ENCODE results near the gene MLLT6.

Gene MLLT6

DNA sequence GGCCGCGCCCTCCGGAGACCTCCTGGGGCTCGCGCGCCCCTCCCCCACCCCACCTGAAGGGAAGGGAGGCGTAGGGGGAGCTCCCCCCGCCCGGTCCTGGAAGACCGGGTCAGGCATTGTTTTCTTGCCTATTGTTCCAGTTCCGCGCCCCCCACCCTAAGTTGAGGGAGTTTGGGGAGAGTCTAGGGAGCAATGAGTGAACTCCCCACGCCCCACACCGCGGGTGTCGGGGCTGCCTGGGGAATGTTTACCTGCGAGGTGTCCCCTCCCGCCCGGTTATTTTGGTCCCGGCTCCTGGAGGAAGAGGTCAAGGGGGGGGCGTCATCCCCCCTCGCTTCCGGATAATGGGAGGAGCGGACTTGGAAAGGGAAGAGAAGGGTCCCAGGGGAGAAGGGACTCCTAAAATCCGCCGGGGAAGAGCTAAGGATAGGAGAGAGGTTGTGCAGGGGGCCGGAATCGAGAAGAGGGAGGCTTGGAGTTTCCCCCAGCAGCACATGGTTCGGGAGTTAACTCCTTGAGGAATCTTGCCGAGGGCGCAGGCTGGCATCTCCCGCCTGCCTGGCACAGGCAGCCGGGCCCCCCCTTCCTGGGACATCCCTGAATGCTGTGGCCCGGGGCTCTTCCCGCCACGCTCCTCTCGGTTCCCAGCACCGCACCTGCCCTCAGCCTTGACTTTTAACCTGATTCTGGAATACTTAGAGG is 881 bp downstream of the MLLT6 start:
- Histone ChIP-seq H3K14ac (ENCODE audit: low read length in 2 of 2) (no peak overlapping the region), H3K9me3 (ENCODE audit: control insufficient read depth, low read length) (no peaks in the 10 kb centered on the region), H2BK5ac (ENCODE audit: low read depth, low read length, poor library complexity, severe bottlenecking) (no peak overlapping the region), H2BK12ac (ENCODE audit: low read length in 2 of 2) (peak overlapping the region; percentile 7 to 45), H2BK15ac (ENCODE audit: low read depth, poor library complexity, severe bottlenecking) (peak overlapping the region; percentile 97), H2AK5ac (ENCODE audit: low read length, severe bottlenecking) (no peak overlapping the region), H3K79me1 (replicated peaks; ENCODE audit: low read length, poor library complexity, severe bottlenecking) (peaks cover 28% of the 10 kb centered on the region), H3K4ac (ENCODE audit: low read depth in 1 of 2, low read length in 2 of 2) (peak overlapping the region in 1 of 2 experiments; percentile 53), H3K36me3 (ENCODE audit: control insufficient read depth in 1 of 2, insufficient read depth in 2 of 2, low read depth in 1 of 2, low read length in 2 of 2) (peaks cover 17 to 35% of the 10 kb centered on the region in 2 experiments), H2AFZ (ENCODE audit: low read depth, low read length) (no peak overlapping the region), H3K4me3 (ENCODE audit: insufficient read depth in 1 of 2, low read depth in 1 of 2, low read length in 2 of 2) (peak overlapping the region; percentile 78 to 91), H3K4me1 (ENCODE audit: control insufficient read depth, insufficient read depth, low read depth, low read length) (peaks cover 56% of the 10 kb centered on the region), H3K27ac (ENCODE audit: low read length, poor library complexity, severe bottlenecking) (no peak overlapping the region), H3K9ac (ENCODE audit: low read length) (peak overlapping the region; percentile 81), H3K18ac (ENCODE audit: low read depth in 1 of 2, low read length in 2 of 2) (peak overlapping the region; percentile 52 to 69), H4K8ac (ENCODE audit: low read length) (no peak overlapping the region), H2BK120ac (ENCODE audit: low read depth, low read length) (peak overlapping the region; percentile 75), H3K23ac (ENCODE audit: low read length in 2 of 2) (peak overlapping the region in 1 of 2 experiments; percentile 19), H3K4me2 (ENCODE audit: low read length, poor library complexity, severe bottlenecking) (peak overlapping the region; percentile 95), H3K27me3 (ENCODE audit: control insufficient read depth in 1 of 2, insufficient read depth in 1 of 2, low read length in 2 of 2) (no peaks in the 10 kb centered on the region), H4K91ac (ENCODE audit: low read length) (no peak overlapping the region)
- 1% methylated on average over 25 of the region's 38 CpGs for WGBS
- peak; percentile 36 for DNase-seq

DNA sequence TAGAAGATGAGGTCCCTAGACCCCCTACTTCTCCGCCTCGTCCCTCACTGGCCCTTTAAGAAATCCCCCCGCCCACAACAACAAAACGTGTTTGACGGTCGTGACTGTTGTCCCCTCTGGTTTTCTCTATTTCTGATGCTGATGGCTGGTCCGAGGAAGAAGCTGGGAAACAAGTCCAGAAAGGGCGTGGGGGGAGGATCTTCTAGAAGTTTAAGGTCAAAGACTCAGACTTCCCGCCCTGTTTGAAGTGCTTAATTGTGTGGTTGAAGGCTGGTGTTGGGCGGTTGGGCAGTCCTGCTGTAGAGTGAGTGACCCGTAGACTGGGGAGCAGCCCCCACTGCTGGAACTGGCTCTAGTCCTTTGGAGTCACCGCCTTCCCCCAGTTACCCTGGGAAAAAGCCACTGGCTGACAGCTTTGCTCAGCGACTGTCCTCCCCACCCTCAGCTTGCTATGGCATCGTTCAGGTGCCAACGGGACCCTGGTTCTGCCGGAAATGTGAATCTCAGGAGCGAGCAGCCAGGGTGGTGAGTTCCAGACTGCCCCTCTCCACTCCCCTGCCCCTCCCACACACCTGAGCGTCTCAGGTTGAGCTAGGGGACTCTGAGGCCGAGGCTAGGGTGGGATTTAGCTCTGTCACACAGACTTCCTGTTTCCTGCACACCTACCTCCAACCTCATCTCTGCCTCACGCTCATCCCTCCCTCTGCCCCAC is 1.6 kb downstream of the MLLT6 start:
- no peak overlapping the region for H3K14ac ChIP-seq (ENCODE audit: low read length in 2 of 2)
- peaks cover 23 to 40% of the 10 kb centered on the region in 2 experiments for H3K36me3 ChIP-seq (ENCODE audit: control insufficient read depth in 1 of 2, insufficient read depth in 2 of 2, low read depth in 1 of 2, low read length in 2 of 2)
- H2BK15ac ChIP-seq (ENCODE audit: low read depth, poor library complexity, severe bottlenecking): no peak overlapping the region
- no peak overlapping the region for H4K8ac ChIP-seq (ENCODE audit: low read length)
- no peak overlapping the region for H3K4ac ChIP-seq (ENCODE audit: low read depth in 1 of 2, low read length in 2 of 2)
- peak overlapping the region; percentile 81 for H3K9ac ChIP-seq (ENCODE audit: low read length)
- peak overlapping the region; percentile 95 for H3K4me2 ChIP-seq (ENCODE audit: low read length, poor library complexity, severe bottlenecking)
- H3K23ac ChIP-seq (ENCODE audit: low read length in 2 of 2): peak overlapping the region in 1 of 2 experiments; percentile 71
- WGBS: 14% methylated on average over 17 of the region's 20 CpGs
- peaks cover 31% of the 10 kb centered on the region for H3K79me1 ChIP-seq (replicated peaks; ENCODE audit: low read length, poor library complexity, severe bottlenecking)
- H2BK120ac ChIP-seq (ENCODE audit: low read depth, low read length): no peak overlapping the region
- peak; percentile 27 for DNase-seq
- no peak overlapping the region for H4K91ac ChIP-seq (ENCODE audit: low read length)
- H3K27ac ChIP-seq (ENCODE audit: low read length, poor library complexity, severe bottlenecking): no peak overlapping the region
- H3K4me1 ChIP-seq (ENCODE audit: control insufficient read depth, insufficient read depth, low read depth, low read length): peaks cover 58% of the 10 kb centered on the region
- H2BK5ac ChIP-seq (ENCODE audit: low read depth, low read length, poor library complexity, severe bottlenecking): no peak overlapping the region
- H3K27me3 ChIP-seq (ENCODE audit: control insufficient read depth in 1 of 2, insufficient read depth in 1 of 2, low read length in 2 of 2): no peaks in the 10 kb centered on the region
- H3K4me3 ChIP-seq (ENCODE audit: insufficient read depth in 1 of 2, low read depth in 1 of 2, low read length in 2 of 2): peak overlapping the region; percentile 78 to 91
- H2AFZ ChIP-seq (ENCODE audit: low read depth, low read length): no peak overlapping the region
- no peak overlapping the region for H3K18ac ChIP-seq (ENCODE audit: low read depth in 1 of 2, low read length in 2 of 2)
- H2AK5ac ChIP-seq (ENCODE audit: low read length, severe bottlenecking): no peak overlapping the region
- H3K9me3 ChIP-seq (ENCODE audit: control insufficient read depth, low read length): no peaks in the 10 kb centered on the region
- H2BK12ac ChIP-seq (ENCODE audit: low read length in 2 of 2): peak overlapping the region in 1 of 2 experiments; percentile 45

DNA sequence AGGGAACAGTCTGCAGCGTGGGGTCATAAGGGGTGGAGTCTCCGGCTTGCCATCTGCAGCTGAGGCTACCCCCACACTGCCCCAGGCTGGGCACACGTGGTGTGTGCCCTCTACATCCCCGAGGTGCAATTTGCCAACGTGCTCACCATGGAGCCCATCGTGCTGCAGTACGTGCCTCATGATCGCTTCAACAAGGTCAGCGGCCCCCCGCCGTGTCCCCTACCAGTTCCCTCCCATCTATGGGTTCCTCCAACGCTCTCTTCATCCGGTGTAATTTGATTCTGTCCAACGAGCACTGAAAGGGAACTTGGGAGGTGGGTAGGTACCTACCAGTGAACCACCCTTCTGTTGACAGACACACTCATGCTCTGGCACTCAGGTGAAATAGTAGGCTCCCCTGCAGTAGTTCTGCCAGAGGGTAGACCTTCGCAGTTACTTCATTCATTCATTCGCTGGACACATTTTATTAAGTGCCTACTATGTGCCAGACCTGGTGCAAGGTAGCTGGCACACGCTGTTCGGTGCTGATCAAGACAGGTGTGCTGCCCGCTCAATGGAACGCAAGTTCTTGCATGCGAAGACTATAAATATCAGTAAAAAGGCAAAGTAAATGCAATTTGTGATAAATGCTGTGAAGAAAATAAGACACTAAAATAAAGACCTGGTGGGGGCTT is 2.7 kb downstream of the MLLT6 start:
- Histone ChIP-seq H3K79me1 (replicated peaks; ENCODE audit: low read length, poor library complexity, severe bottlenecking) (peaks cover 38% of the 10 kb centered on the region), H3K18ac (ENCODE audit: low read depth in 1 of 2, low read length in 2 of 2) (no peak overlapping the region), H4K91ac (ENCODE audit: low read length) (no peak overlapping the region), H2BK15ac (ENCODE audit: low read depth, poor library complexity, severe bottlenecking) (no peak overlapping the region), H2BK120ac (ENCODE audit: low read depth, low read length) (no peak overlapping the region), H3K23ac (ENCODE audit: low read length in 2 of 2) (no peak overlapping the region), H3K4me1 (ENCODE audit: control insufficient read depth, insufficient read depth, low read depth, low read length) (peaks cover 56% of the 10 kb centered on the region), H3K9ac (ENCODE audit: low read length) (no peak overlapping the region), H2BK12ac (ENCODE audit: low read length in 2 of 2) (no peak overlapping the region), H3K4me2 (ENCODE audit: low read length, poor library complexity, severe bottlenecking) (no peak overlapping the region), H3K27me3 (ENCODE audit: control insufficient read depth in 1 of 2, insufficient read depth in 1 of 2, low read length in 2 of 2) (no peaks in the 10 kb centered on the region), H3K36me3 (ENCODE audit: control insufficient read depth in 1 of 2, insufficient read depth in 2 of 2, low read depth in 1 of 2, low read length in 2 of 2) (peaks cover 34 to 52% of the 10 kb centered on the region in 2 experiments), H3K4ac (ENCODE audit: low read depth in 1 of 2, low read length in 2 of 2) (no peak overlapping the region), H2BK5ac (ENCODE audit: low read depth, low read length, poor library complexity, severe bottlenecking) (no peak overlapping the region), H3K14ac (ENCODE audit: low read length in 2 of 2) (no peak overlapping the region), H2AFZ (ENCODE audit: low read depth, low read length) (no peak overlapping the region), H3K4me3 (ENCODE audit: insufficient read depth in 1 of 2, low read depth in 1 of 2, low read length in 2 of 2) (no peak overlapping the region), H3K27ac (ENCODE audit: low read length, poor library complexity, severe bottlenecking) (no peak overlapping the region), H2AK5ac (ENCODE audit: low read length, severe bottlenecking) (no peak overlapping the region), H3K9me3 (ENCODE audit: control insufficient read depth, low read length) (no peaks in the 10 kb centered on the region), H4K8ac (ENCODE audit: low read length) (no peak overlapping the region)
- 87% methylated on average over 20 of the region's 21 CpGs for WGBS
- no peak for DNase-seq
